GM21619 (cell line): Measurements from ENCODE around the gene HGD.
"Not testable (repeated sequence)": the region's sequence is repeated elsewhere in the genome, so short reads cannot be mapped to it uniquely, and the experiment has no call there.

Source experiments
- ATAC-seq: cut with Tn5 transposase; IDR thresholded peaks from one replicate; pipeline ENCODE4 v1.9.1; 2021; ENCODE audit not compliant: unreplicated experiment

Gene HGD

GRCh38 chr3:120640231-120640630 lies 41.8 kb downstream of the HGD start:
- ATAC-seq = no peak

GRCh38 chr3:120638820-120639219 lies 43.2 kb downstream of the HGD start:
- ATAC-seq = not testable (repeated sequence)

- no peak for ATAC-seq
Measured at GRCh38 chr3:120637851-120638559, 44.0 kb downstream of the HGD start.

DNA sequence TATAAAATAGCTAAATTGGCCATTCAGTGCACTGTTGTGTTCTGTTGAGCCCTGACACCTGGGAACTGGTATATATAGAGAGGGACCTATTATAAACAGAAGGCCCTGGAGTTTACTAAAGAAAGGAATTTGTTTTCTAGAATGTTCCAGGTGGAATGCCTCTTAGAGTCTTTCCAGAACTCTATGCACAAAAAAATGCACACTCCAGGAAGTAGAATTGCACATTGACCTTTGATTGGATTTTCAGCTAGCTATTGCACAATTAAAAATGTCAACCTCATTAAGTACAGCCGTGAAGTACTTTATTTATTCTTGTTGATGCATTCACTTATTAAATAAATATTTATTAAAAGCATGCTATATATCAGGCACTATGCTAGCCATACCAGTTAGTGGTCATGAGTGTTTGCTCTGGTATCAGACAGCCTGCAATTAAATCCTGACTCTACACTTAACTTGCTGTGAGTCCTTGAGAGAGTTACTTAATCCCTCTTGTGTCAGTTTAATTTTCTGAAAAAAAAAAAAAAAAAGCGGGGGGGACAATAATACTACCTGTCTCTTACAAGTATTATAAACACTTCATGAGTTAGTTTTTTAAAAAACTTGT lies 45.1 kb downstream of the HGD start:
- ATAC-seq = no peak

DNA sequence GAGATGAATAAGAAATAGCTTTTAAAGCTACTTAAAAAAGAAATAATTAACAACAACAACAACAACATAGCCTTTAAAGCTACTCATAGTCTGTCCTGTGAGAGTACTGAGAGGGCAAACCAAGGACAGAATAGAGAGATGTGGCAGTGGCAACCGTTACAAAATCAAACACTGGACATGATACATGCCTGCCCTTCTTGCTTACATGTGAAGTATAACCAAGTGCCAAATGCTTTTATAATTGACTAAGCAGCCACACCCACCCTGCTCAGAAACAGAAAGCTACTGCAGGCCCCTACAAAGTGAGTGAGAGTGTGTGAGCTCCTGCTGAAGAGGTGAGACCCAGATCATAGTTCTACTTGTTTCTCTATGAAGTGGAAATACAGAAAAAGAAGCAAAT lies 47.5 kb downstream of the HGD start:
- no peak for ATAC-seq

- no peak for ATAC-seq
Measured at GRCh38 chr3:120625159-120625586, 56.9 kb downstream of the HGD start.

DNA sequence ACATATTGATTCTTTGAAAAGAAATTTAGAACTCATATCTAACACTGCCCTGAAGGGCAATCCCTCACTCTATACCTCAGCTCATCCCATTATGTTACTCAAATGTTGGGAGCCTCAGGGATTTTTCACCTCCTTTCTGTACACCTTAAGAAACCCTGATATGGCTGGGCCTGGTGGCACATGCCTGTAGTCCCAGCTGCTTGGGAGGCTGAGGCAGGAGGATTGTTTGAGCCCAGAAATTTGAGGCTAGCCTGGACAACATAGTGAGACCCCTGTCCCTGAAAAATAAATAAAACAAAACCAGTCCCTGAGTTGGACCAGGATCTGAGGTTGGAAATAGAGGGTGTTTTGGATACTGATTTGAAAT lies 58.3 kb downstream of the HGD start:
- no peak for ATAC-seq

DNA sequence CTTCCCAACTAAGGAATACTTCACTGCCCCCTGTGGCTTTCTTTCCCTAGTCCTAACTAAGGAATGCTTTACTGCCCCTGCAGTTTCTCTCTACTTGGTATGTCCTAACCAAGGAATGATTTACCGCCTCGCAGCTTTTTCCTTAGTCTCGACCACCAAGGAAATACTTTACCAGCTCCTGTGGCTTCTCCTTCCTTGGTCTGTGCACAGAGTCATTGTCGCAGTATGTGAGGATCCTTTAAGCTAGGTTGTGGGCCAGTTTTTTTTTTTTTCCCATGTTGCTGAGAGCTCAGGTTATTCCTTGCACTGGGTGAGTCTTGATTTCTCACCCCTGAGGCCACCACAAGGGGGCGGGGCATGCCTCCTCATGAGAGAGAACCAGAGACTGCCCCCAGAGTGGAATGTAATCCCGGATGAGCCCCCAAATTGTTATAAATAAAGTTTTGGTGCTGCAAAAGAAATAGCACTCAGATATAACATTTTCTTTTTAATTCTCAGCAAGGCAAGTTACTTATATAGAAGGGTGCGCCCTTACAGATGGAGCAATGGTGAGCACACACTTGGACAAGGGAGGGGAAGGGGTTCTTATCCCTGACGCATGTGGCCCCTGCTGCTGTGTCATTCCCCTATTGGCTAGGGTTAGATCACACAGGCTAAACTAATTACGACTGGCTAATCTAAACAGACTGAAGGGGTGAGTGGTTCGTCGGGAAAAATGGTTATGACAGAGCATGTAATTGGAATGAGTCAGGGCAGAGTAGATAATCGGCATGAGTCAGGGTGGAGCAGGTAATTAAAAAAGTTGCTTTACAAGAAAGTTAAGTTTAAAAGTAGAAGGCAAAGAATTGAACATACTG lies 58.9 kb downstream of the HGD start:
- ATAC-seq = no peak

GRCh38 chr3:120622457-120622856 lies 59.6 kb downstream of the HGD start:
- ATAC-seq = no peak

GRCh38 chr3:120616745-120617144 lies 65.3 kb downstream of the HGD start:
- not testable (repeated sequence) for ATAC-seq

DNA sequence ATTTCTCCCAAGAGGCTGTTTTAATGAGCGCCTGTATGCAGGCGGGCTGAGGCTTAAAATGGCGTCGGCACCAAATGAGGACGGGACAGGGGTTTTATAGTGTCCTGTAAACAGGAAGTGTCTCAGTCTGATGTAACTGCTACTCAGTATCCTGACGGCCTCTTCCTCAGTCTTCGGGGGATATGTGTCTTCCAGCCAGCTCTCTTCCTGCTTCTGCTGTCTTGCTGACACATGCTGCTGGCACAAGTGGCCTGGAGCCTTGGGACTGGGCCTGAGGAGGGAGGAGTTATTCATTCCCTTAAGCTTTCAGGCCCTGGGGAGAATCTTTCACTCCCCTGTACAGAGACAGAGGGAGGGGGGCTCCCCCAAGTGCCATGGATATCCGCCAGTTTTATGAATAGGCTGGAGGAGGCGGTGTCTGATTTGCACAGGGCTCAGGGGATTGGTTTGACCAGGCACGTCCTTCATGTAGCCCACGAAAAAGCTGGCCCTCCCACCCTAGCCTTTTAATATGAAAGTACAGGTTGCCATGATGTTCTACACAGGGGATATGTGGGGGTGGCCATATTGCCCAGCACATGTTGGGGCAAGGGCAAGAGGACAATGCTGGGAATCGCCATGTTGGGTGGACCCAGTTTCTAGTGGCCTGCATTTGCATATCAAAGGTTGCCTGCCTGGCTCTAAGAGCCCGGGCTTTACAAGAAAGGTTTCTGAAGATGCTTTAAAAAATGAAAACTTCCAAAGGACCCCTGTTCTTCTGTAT lies 66.0 kb downstream of the HGD start:
- no peak for ATAC-seq

GRCh38 chr3:120614765-120615164 lies 67.3 kb downstream of the HGD start:
- no peak for ATAC-seq

DNA sequence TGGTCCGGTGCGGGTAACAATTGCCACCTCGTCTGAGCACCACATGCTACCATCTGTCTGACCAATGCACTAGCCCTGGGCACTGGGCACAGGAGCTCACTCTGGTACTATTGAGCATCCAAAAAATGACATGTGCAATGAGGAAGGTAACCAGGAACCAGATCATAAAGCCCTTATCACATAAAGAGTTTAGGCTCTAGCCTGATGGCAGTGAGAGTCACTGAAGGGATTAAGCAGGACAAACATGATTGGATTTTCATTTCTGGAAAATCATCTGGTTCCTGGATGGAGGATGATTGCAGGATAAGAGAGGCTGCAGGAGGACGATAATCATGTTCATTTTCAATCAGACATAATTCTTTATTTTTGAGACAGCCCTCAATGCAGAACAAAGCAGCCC lies 73.5 kb downstream of the HGD start:
- no peak for ATAC-seq

- ATAC-seq = no peak
Measured at GRCh38 chr3:120604784-120605183, 77.3 kb downstream of the HGD start.

DNA sequence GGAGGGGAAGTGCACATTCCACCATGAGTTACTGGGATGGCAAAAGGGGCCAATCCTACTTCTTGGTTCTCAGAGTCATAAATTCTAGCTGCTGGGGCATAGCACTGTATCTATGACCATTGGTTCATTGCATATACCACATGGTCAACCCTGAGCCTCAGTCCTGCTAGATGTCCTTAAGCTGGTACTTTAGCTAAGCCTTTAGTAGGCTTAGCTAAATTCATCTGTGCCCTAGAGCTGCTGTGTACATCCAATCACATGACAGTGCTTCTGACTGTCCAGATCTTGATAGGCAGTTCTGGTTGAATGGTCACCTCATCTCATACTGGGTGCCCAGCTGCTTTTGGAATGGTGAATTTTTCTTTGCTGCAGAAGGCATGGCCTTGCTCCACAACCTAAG lies 77.7 kb downstream of the HGD start:
- ATAC-seq = no peak

DNA sequence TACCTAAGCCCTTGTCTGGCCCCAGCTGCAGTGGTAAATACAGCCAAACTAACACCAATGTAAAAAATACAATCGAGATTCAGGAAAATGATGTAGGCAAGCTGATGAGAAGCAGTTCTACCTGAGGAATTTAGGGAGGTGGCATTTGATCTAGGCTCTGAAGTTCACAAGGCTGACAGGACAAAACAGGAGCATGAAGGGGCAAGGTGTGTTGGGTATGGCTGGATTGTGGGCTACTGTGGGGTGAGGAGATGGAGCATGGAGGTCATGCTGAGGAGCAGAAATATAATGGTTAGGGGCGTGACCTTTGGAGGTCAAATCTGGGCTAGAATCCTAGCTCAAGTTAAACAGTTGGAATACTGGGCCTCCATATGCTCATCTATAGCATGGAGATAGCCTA lies 79.4 kb downstream of the HGD start:
- ATAC-seq = no peak

DNA sequence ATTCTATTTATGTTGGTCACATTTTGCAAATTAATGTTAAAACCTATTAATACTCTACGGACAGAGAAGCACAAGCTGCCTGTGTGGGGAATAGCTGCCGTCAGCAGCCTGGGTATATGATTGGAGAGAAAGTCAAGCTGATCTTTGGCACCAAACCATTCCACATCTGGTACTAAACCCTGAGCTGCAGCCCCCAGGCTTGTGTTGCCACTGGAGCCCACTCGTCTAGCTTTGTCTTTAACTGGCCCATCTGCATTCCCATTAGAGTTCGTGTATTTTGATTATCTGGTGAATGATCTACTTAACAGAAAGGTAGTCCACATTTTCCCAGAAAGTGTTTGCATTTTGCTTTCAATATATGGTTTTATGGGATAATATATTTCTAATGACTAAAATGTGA lies 80.5 kb downstream of the HGD start:
- ATAC-seq = no peak

DNA sequence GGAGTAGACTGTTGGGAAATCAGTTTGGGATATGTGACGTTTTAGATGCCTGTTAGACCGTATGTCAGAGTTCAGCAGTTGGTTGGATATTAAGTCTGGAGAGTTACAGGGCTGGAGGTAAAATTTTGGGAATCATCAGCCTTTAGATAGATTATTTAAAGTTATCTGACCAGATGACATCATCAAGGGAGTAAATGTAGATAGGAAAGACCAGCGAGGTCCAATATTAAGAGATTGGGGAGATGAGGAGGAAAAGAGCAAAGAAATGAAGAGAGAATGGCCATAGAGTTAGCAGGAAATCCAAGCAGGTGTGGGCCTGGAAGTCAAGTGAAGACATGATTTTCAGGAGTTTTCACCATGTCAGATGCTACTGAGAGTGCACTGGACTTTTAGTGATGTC lies 82.8 kb downstream of the HGD start:
- ATAC-seq = no peak

DNA sequence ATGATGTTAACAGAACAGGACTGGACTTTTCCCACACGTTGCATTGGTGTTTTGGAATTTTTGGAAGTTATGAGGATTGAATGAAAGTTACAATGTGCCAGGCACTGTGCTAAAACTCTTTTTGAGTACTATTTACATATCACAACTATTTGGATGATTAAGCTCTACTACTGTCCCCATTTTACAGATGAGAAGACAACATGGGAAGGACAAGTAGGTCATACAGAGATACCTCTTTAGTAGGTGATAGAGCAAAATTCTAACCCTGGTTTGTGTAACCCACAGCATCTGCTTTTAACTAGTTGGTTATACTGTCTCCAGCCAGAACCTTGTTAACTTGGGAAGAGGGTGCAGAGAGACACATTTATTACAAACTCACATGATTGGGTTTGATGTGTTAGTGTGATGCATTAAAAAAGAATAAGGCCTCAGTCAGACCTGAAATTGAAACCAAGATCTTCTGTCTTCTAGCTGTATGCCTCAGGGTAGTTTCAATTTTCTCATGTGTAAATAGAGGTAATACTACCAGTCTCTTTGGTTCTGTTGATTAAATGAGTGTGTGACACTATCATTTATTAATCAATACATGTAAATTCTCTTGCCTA lies 84.5 kb downstream of the HGD start:
- ATAC-seq = peak; percentile 49

DNA sequence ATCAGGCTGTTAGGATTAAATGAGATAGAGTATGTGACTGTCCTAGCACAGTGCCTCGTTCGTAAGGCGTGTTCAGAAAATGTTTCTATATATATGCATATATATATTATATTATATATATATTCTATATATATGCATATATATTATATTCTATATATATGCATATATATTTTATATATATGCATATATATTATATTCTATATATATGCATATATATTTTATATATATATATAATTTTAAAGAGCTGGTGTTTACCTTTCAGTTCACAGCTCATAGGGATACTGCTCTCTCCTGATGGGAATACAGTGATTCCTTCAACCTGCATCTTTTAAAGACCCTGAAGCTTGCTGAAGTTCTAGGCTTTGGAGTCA lies 85.2 kb downstream of the HGD start:
- no peak for ATAC-seq
